Activated T-cell treated with anti-CD3 and anti-CD28 coated beads, Interleukin-2, amount 50 U/mL, for 72 hours (primary cell): ENCODE results near the gene EXOC5. TPM values are rescaled to one million over a fixed set of nuclear protein-coding genes. Genes with fewer than 3 reads are reported as not detected.

Experiments
- ATAC-seq, 2 donors: fragments of 150-1000 bp; cut with Tn5 transposase; replicated peaks in 1 of 2; 2 replicates each; pipeline ENCODE4 v1.10.0; 2021; ENCODE audit warnings: moderate library complexity in 2 of 2, mild to moderate bottlenecking in 1 of 2
- DNase-seq, 2 donors: peaks; one replicate each; pipeline ENCODE4 v3.0.0; 2021 to 2022; ENCODE audit warnings: mixed read lengths in 1 of 2
- H3K27ac Mint-ChIP-seq: one replicate; pipeline ENCODE4 v1.8.0; 2022; ENCODE audit warnings: mild to moderate bottlenecking, moderate library complexity, mixed read lengths
- H3K27me3 Mint-ChIP-seq: one replicate; pipeline ENCODE4 v1.8.0; 2022; ENCODE audit warnings: low read depth, mixed read lengths
- H3K36me3 Mint-ChIP-seq, 2 donors: one replicate each; pipeline ENCODE4 v1.8.0; 2022; ENCODE audit warnings: mixed read lengths in 2 of 2, mild to moderate bottlenecking in 1 of 2; ENCODE audit not compliant: insufficient read depth in 2 of 2
- H3K4me1 Mint-ChIP-seq: one replicate; pipeline ENCODE4 v1.8.0; 2022; ENCODE audit warnings: low read depth, mixed read lengths
- H3K4me3 Mint-ChIP-seq, 2 donors: one replicate each; pipeline ENCODE4 v1.8.0; 2022; ENCODE audit warnings: mild to moderate bottlenecking in 2 of 2, mixed read lengths in 2 of 2, moderate library complexity in 2 of 2
- H3K9me3 Mint-ChIP-seq, 2 donors: one replicate each; pipeline ENCODE4 v1.8.0; 2022; ENCODE audit warnings: mixed read lengths in 2 of 2
- total RNA-seq, 2 donors: library from RNA; stranded (reverse); gene quantifications; one replicate each; pipeline ENCODE4 v1.2.3, GENCODE V29; 2022

Gene EXOC5, protein sequence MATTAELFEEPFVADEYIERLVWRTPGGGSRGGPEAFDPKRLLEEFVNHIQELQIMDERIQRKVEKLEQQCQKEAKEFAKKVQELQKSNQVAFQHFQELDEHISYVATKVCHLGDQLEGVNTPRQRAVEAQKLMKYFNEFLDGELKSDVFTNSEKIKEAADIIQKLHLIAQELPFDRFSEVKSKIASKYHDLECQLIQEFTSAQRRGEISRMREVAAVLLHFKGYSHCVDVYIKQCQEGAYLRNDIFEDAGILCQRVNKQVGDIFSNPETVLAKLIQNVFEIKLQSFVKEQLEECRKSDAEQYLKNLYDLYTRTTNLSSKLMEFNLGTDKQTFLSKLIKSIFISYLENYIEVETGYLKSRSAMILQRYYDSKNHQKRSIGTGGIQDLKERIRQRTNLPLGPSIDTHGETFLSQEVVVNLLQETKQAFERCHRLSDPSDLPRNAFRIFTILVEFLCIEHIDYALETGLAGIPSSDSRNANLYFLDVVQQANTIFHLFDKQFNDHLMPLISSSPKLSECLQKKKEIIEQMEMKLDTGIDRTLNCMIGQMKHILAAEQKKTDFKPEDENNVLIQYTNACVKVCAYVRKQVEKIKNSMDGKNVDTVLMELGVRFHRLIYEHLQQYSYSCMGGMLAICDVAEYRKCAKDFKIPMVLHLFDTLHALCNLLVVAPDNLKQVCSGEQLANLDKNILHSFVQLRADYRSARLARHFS
- 10 to 100 TPM; 63.7 to 66.3 TPM for total RNA-seq

DNA sequence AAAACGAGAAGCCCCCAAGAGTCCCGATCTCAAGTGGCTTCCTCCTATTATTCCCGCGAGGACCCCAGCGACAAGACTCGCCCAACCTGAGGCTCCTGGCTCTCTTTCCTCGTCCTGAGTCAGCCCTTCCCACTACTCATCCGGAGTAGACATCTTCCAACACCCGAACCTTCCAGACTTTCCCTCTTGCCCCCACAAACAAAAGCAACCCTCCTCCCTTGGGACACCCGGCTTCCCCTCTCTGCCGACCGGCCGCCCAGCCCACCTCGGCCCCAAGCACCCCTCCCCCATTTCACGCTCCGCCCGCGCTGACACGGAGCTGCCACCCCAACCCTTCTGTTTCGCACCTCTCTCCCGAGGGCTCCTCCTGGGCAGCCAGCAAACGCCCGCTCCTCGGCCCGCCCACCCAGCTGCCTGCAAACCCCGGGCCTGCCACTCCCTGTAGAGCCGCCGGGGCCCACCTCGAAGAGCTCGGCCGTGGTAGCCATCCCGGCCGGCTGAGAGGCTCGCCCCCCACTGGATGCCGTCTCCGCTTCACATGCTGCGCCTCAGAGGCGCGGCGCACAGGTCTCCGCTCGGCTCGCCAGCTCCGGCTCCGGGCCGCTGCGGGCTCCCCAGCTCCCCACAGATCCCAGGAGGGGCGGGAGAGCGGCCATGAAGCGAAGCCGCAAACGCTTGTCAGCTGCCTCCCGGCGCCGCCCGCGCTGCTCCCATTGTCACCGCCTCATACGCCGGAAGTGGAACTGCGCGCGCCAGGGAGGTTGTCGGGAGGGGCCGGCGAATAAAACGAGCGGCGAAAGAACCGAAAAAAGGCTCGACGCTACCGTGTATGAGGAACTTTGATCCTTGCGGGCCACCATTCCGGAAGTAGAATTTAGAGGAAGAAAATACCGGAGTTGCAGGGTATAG lies at the start of gene EXOC5, which contains the start of gene AP5M1:
Gene EXOC5 (minus strand): TSS at position 745 of the 909 bp plus-strand sequence. CDS start 257 bp downstream, at position 488.
Gene AP5M1 (plus strand): TSS at position 811 of the 909 bp plus-strand sequence. CDS start 344 bp downstream, outside the sequence.
- Mint-ChIP-seq H3K4me3 (peak within 1 kb of the TSS; percentile 96 to 99), H3K36me3 (peaks cover 3 to 4% of the 10 kb centered on the region in 2 donors), H3K27me3 (no peaks in the 10 kb centered on the region), H3K27ac (peak within 1 kb of the TSS; percentile 99), H3K4me1 (peaks cover 64% of the 10 kb centered on the region), H3K9me3 (no peaks in the 10 kb centered on the region)
- peak; percentile 92 to 94 for DNase-seq
- ATAC-seq: peak; percentile 91

DNA sequence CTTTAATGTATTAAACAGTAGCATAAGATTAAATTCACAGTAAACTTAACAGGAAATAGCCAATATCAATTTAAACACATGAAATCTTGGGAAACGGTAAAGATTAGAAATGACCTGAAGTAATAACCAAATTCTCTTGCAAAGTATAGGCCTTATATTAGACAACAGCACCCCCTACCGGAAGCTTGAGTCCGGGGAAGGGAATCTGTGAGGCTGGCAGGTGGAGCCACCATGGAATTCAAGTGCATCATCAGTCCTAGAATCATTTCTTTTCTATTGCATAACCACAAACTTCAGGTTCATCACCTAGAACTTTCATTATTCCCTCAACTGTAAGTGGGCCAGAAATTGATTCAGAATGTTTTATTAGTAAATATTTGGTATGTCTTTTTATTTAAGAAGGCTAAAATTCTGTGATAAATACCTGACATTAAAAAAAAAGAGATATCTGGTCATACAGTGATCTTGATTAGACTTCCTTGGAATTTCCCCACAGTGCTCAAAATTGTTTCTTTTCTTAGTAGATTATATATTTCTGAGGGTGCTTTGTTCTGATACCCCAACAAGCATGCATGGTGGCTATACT lies 48.6 kb upstream of the EXOC5 start:
- ATAC-seq (peak; percentile 54 to 59), DNase-seq (peak; percentile 71 to 80)
- H3K4me1 Mint-ChIP-seq: no peaks in the 10 kb centered on the region
- no peaks in the 10 kb centered on the region for H3K27me3 Mint-ChIP-seq
- no peak overlapping the region for H3K27ac Mint-ChIP-seq
- H3K9me3 Mint-ChIP-seq: peaks cover 0 to 3% of the 10 kb centered on the region in 2 donors
- H3K36me3 Mint-ChIP-seq: peaks cover 0 to 2% of the 10 kb centered on the region in 2 donors
- no peak overlapping the region for H3K4me3 Mint-ChIP-seq

DNA sequence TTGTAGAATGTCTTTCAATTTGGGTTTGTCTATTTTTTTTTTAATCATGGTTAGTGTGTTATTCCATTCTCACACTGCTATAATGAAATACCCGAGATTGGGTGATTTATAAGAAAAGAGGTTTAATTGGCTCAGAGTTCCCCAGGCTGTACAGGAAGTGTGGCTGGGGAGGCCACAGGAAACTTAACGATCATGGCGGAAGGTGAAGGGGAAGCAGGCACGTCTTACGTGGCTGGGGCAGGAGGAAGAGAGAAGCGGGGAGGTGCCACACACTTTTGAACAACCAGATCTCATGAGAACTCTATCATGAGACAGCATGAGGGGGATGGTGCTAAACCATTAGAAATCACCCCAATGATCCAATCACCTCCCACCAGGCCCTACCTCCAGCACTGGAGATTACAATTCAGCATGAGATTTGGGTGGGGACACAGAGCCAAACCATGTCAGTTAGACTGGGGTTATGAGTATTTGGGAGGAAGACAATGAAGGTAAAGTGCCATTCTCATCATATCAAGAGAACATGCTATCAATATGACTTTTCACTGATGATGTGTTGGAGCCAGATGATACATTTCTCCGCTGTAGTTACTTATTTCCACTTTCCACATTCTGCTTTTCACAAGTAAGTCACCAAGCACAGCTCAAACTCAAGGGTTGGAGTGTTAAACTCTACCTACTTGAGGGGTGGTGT lies 45.8 kb upstream of the EXOC5 start:
- Mint-ChIP-seq H3K27me3 (no peaks in the 10 kb centered on the region), H3K4me3 (no peak overlapping the region), H3K4me1 (no peaks in the 10 kb centered on the region), H3K27ac (no peak overlapping the region), H3K9me3 (peaks cover 0 to 3% of the 10 kb centered on the region in 2 donors), H3K36me3 (peaks cover 0 to 2% of the 10 kb centered on the region in 2 donors)
- no peak for DNase-seq
- peak; percentile 9 to 60 for ATAC-seq

DNA sequence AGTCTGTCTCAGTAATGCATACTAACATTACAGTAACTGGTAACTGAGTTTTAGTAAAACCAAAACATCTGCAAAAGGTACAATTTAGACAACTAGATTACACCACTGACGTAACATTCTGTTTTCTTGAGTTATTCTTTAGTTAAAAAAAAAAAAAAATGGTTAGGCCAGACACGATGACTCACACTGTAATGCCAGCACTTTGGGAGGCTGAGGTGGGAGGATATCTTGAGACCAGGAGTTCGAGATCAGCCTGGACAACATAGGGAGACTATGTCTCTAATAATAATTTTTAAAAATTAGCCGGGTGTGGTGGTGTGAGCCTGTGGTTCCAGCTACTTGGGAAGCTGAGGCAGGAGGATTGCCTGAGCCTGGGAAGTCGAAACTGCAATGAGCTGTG lies 34.2 kb upstream of the EXOC5 start:
- ATAC-seq: no peak
- no peak overlapping the region for H3K4me3 Mint-ChIP-seq
- H3K27ac Mint-ChIP-seq: no peak overlapping the region
- no peaks in the 10 kb centered on the region for H3K9me3 Mint-ChIP-seq
- no peaks in the 10 kb centered on the region for H3K4me1 Mint-ChIP-seq
- H3K36me3 Mint-ChIP-seq: no peaks in the 10 kb centered on the region
- DNase-seq: no peak
- H3K27me3 Mint-ChIP-seq: peaks cover 33% of the 10 kb centered on the region

DNA sequence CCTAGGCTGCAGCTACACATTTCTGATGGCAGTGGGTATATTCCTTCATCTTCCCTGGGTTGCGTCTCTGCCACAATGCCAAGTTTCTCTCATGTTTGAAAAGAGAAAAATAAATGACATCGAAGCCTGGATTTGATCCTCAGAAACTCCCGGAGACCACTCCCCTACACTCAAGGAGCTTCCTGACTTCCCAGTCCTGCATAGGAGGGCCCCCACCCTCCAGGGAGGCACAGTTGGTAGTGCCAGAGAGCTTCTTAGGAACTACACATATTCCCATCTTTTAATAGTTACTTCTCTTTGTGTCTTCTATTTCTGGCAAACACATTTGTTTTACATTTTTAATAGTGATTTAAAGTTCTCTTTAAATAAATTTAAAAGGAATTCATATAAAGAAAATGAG lies 30.8 kb upstream of the EXOC5 start:
- Mint-ChIP-seq H3K4me3 (no peak overlapping the region), H3K36me3 (no peaks in the 10 kb centered on the region), H3K27ac (no peak overlapping the region), H3K27me3 (peaks cover 12% of the 10 kb centered on the region), H3K4me1 (no peaks in the 10 kb centered on the region), H3K9me3 (no peaks in the 10 kb centered on the region)
- ATAC-seq (no peak), DNase-seq (no peak)

DNA sequence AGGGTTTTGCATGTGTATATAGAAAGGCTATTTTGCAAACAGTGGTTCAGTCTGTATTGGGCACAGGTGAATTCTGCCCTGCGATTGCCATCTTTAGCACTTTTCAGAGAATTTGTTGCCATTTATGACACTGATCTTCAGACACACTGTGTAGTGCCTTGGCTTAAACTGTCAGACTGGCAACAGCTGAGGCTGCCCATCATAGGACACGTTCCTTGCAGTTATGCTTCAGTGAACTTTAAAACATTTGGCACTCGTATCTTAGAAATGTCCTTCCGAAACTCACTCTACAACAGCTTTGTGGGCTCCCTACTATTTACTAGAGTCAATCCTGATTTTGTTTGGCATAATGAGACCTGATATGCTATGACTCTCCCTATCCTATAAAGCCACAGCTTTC lies 29.1 kb upstream of the EXOC5 start:
- Mint-ChIP-seq H3K27ac (no peak overlapping the region), H3K9me3 (no peaks in the 10 kb centered on the region), H3K4me1 (no peaks in the 10 kb centered on the region), H3K36me3 (no peaks in the 10 kb centered on the region), H3K27me3 (no peaks in the 10 kb centered on the region), H3K4me3 (no peak overlapping the region)
- ATAC-seq: no peak
- DNase-seq: no peak

DNA sequence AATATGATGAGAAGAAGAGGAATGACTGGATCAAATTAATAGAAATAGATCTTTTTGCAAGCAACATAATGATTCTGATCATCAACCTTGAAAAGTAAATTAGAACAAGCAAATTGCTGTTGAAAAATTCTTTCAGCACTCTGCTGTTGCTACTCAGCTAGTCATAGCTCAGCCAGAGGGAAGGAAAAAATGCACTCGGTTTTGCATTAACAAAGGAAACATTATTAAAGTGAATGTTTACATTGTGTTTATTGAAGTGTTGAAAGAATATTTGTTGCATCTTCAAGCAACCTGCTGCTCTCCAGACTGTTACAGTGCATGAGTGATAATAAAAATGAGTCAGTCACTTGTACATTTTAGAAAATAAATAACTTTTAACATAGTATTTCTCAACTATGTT lies 26.5 kb upstream of the EXOC5 start:
- DNase-seq: no peak
- Mint-ChIP-seq H3K9me3 (no peaks in the 10 kb centered on the region), H3K36me3 (no peaks in the 10 kb centered on the region), H3K4me1 (no peaks in the 10 kb centered on the region), H3K4me3 (no peak overlapping the region), H3K27me3 (no peaks in the 10 kb centered on the region), H3K27ac (no peak overlapping the region)
- ATAC-seq: no peak

DNA sequence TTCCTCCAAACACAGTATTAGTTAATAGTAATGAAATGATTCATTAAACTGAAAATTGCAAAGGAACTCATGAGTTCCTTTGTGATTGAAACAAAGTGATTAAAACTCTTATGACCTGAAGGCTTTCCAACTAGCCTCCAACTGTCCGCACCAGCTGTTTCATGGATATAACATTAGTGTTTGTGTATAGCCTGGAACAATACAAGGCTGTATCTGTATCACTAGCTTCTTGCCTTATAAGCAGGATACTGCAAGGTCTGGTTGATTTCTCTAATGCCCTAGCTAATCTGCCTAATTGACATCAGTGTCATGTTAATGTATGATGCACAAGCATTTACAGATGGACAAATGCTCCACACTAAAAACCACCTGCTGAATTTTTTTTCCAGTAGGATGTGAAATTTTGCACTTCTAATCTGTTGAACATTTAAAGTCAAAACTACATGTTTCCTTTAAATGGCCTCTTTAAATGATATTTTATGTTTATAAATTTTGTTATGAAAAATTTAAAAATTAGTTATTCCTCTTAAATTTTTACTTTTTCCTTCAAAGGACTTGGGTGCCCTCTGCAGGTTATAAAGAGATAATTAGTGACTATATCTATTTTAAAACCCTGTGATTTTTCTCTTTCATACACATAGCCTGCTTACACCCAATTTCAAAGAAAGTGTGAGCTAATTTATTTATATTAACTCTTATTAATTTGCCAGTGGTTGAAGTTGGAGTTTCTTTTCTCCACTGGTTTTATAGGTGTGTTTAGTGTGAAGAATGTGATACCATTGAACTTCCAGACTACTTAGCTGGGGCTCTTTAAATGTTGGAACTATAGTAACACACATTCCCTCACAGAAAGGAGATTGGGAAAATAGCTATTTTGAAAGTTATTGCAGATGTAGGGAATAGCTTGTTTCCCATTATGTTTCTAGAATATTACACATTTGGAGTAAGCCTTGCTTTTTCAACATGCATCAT lies 25.4 kb upstream of the EXOC5 start:
- no peaks in the 10 kb centered on the region for H3K4me1 Mint-ChIP-seq
- no peaks in the 10 kb centered on the region for H3K27me3 Mint-ChIP-seq
- H3K36me3 Mint-ChIP-seq: no peaks in the 10 kb centered on the region
- no peak for DNase-seq
- H3K4me3 Mint-ChIP-seq: no peak overlapping the region
- no peak for ATAC-seq
- no peaks in the 10 kb centered on the region for H3K9me3 Mint-ChIP-seq
- no peak overlapping the region for H3K27ac Mint-ChIP-seq

DNA sequence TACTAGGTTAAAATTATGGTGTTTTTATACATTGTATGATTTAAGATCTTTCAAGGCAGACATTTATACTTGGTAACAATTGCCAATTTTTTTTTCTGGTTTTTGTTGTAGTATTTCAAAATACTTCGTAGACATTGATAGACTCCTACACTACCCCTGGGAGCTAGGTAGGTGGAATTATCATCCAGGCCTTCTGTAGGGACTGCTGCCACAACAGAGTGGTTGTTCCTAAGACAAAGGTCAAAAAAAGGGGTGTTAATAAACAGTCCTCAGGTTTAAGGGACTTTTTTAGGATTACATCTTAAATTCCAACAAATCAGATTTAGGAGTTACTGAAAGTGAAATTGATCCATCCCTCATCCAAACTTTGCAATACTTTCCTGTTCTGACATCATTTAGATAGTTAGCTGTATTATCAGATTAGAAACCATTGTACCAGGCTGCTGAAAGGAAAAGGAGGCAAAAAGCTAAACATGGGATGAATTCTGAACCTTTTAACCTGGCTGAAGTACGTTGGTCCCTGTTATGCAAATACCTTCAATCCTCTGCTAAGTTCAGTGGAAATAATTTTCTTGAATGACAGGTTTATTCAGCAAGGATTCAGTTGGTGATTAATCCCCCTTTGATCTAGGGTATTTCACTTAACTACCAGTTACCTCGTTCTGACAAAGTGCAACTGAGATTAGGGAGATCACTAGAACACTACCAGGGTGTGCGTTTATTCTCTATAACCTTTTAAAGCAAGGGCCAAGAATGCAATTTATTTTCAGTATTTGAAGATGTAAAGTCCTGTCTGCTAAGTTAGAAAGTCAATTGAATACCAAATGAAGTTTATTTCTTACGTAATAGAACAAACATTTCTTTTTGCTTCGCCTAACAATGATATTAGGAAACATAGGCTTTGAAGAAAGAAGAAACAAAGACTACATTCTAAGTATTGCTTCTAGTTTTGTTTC lies 23.3 kb upstream of the EXOC5 start:
- Mint-ChIP-seq H3K4me3 (no peak overlapping the region), H3K27ac (no peak overlapping the region), H3K27me3 (no peaks in the 10 kb centered on the region), H3K9me3 (no peaks in the 10 kb centered on the region), H3K4me1 (no peaks in the 10 kb centered on the region), H3K36me3 (no peaks in the 10 kb centered on the region)
- DNase-seq: no peak
- ATAC-seq: no peak

DNA sequence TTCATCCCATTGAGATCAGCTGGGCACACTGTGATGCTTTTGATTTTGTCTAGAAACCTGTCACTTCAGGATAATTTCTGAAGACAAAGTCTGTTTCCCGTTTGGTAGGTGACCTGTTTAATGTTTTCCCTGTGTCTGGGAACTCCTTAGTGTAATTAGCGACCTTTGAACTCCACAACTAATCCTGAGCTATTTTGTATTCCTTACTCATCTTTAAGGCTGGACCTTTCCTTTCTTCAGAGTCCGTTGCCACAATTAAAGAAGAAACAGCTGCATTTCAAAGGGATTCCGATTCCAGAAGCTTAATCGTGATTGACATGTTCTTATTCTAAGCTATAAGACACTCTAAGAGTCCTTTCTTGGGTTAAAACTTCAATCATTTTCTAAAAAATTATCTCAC lies 22.0 kb upstream of the EXOC5 start:
- H3K36me3 Mint-ChIP-seq: no peaks in the 10 kb centered on the region
- ATAC-seq (no peak), DNase-seq (no peak)
- no peak overlapping the region for H3K4me3 Mint-ChIP-seq
- no peaks in the 10 kb centered on the region for H3K9me3 Mint-ChIP-seq
- no peaks in the 10 kb centered on the region for H3K4me1 Mint-ChIP-seq
- no peaks in the 10 kb centered on the region for H3K27me3 Mint-ChIP-seq
- H3K27ac Mint-ChIP-seq: no peak overlapping the region
